Epithelial cell of esophagus (primary cell): Measurements from ENCODE around the gene COTL1.
"Not testable (repeated sequence)": the region's sequence is repeated elsewhere in the genome, so short reads cannot be mapped to it uniquely, and the experiment has no call there.

Source experiments
- DNase-seq: peaks from one replicate; pipeline ENCODE4 v3.0.0; 2010; ENCODE audit warnings: low read depth
- H3K4me3 ChIP-seq: 2 replicates; pipeline ENCODE4 v1.5.1; 2011; ENCODE audit warnings: mild to moderate bottlenecking, low read length, control low read depth
- TF ChIP-seq, protein P1 (sequence below): IDR thresholded peaks from 2 replicates; pipeline ENCODE4 v1.5.1; 2011; ENCODE audit warnings: low read depth, mild to moderate bottlenecking, low read length, control low read depth, inconsistent platforms; ENCODE audit not compliant: insufficient read depth; ENCODE audit errors: missing control alignments

The COTL1 gene

DNA sequence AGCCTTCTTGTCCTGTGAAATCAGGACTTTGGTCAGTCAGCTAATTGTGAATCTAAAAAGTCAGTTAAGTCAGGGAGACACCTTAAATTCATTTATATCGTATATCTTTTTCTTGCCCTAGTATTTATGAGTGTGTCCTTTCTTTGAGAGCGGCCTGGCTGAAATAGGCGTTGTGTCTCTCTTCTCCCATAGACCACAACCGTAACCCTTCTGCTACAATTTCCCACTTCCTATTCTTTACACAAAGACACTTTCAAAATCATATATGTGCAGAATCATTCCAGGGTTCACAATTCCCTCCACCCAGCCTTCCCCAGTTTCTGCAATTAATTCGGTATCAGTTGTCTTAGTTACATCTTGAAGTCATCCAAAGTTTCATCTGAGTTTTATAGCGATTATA, 14.0 kb upstream of the COTL1 start:
- H3K4me3 ChIP-seq, result no peak overlapping the region
- DNase-seq, result no peak
- TF ChIP-seq, protein P1, sequence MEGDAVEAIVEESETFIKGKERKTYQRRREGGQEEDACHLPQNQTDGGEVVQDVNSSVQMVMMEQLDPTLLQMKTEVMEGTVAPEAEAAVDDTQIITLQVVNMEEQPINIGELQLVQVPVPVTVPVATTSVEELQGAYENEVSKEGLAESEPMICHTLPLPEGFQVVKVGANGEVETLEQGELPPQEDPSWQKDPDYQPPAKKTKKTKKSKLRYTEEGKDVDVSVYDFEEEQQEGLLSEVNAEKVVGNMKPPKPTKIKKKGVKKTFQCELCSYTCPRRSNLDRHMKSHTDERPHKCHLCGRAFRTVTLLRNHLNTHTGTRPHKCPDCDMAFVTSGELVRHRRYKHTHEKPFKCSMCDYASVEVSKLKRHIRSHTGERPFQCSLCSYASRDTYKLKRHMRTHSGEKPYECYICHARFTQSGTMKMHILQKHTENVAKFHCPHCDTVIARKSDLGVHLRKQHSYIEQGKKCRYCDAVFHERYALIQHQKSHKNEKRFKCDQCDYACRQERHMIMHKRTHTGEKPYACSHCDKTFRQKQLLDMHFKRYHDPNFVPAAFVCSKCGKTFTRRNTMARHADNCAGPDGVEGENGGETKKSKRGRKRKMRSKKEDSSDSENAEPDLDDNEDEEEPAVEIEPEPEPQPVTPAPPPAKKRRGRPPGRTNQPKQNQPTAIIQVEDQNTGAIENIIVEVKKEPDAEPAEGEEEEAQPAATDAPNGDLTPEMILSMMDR, result no peak

DNA sequence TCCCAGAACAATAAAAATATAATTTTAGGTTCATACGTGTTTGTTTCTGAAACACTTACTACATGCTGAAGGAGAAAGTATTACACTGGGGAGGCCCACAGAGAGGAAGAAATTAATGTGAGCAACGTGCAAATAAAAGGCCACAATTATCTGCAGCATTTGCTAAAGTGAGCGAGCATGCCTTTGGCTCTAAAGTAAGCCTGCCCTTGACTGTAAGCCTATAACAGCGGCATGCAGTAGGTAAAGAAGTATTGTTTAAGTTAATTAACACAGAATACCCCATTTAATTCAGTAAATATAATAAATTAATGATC, 13.2 kb upstream of the COTL1 start:
- TF ChIP-seq, protein P1, result no peak
- DNase-seq, result no peak
- no peak overlapping the region for H3K4me3 ChIP-seq

DNA sequence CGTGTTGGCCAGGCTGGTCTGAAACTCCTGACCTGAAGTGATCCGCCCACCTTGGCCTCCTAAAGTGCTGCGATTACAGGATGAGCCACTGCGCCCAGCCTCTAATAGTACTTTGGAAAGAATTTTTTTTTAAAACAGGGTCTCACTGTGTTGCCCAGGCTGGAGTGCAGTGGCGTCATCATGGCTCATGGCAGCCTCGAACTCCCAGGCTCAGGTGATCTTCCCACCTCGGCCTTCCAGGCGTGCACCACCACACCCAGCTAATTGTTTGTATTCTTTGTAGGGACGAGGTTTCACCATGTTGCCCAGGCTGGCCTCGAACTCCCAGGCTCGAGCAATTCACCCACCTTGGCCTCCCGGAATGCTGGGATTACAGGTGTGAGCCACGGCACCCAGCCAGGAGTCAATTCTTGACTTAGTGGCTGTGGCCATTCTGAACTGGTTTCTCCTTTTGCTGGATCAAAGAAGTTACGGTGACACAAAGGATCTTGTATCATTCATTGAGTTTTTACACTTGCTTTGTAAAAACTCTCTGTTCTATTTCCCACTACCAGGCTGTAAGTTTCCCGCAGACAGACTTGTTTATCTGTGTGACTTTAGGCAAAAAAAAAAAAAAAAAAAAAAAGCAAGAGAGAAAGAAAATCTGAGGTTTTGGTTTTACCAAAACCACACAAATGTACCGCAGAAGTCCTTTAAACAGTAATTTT, 12.7 kb upstream of the COTL1 start:
- no peak overlapping the region for H3K4me3 ChIP-seq
- no peak for DNase-seq
- TF ChIP-seq, protein P1, result no peak

DNA sequence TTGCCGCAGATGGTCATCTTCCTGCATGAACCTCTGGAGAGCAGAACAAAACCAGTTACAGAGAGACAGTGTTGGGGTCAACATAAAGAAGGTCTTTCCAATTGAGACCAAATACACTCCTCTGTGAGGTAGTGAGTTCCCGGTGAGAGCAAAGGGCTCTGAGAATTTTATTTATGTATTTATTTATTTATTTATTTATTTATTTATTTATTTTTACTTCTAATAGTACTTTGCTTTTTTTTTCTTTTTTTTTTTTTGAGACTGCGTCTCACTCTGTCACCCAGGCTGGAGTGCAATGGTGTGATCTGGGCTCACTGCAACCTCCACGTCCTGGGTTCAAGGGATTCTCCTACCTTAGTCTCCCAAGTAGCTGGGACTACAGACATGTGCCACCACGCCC, 12.1 kb upstream of the COTL1 start:
- H3K4me3 ChIP-seq, result no peak overlapping the region
- DNase-seq, result no peak
- TF ChIP-seq, protein P1, result no peak

DNA sequence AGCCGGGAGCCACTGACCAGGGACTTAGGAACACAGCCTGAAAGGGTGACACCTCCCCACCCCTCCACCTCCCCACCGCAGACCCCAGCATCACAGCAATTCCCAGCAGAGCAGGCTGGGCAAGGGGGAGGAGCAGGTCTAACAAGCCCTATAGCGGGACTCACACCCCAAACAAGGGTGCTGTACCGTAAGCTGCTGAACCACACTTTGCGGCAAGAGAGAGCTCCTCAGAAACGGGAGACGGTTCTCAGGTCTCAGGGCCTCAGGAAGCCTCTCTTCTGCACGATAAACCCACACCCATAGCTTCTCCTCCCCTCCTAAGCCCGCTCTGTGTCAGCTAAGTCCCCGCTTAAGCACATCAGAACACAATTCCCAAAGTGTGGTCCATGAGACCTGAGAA, 11.7 kb upstream of the COTL1 start:
- TF ChIP-seq, protein P1, result no peak
- H3K4me3 ChIP-seq, result no peak overlapping the region
- no peak for DNase-seq

DNA sequence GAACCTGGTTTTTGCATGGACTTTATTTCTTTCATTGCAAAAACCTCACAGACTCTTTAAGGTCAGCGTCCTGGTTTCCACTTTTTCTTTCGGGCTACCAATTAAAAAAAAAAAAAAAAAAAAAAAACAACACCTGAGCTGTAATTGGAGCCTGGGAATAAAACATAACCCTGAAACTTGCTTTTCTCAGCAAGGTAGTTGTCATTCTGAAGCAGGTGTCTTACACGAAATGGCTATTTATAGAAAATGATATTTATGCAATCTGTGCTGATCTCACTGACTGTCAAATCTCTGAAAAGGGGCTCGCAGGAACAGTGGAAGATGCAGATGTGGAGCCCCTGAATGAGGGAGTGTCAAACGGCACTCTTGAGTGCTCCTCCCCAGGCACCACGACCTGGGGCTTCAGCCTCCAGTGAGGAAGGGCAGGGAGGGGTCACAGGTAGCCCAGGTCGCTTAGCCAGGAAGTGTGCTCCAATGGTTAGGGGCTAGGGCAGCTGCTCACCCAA, 10.4 kb upstream of the COTL1 start:
- TF ChIP-seq, protein P1, result no peak
- no peak overlapping the region for H3K4me3 ChIP-seq
- DNase-seq, result no peak

DNA sequence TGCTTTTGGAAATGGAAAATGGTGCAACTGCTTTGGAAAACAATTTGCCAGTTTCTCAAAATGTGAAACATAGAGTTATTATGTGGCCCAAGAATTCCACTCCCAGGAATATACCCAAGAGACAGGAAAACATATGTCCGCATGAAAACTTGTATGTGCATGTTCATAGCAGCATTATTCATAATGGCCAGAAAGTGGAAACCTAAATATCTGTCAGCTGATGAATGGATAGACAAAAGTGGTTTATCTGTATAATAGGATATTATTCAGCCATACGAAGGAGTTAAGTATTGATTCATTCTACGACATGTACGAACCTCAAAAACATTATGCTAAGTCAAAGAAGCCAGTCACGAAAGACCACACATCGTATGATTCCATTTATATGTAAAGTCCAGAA, 7.7 kb upstream of the COTL1 start:
- no peak overlapping the region for H3K4me3 ChIP-seq
- peak; percentile 70 for DNase-seq
- TF ChIP-seq, protein P1, result no peak

DNA sequence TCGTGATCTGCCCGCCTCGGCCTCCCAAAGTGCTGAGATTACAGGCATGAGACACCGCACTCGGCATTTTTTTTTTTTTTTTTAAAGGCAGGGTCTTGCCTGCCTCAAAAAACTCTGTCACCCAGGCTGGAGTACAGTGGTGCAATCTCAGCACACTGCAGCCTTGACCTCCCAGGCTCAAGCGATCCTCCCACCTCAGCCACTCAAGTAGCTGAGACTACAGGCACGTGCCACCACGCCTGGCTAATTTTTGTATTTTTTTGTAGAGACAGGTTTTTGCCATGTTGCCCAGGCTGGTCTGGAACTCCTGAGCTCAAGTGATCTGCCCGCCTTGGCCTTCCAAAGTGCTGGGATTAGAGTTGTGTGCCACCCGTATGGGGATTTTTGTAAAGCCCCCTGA, 3.0 kb upstream of the COTL1 start:
- DNase-seq, H3K4me3 ChIP-seq: not testable (repeated sequence)
